HepG2 (cell line): Measurements from ENCODE around the gene PDE3A. TPM values are rescaled to one million over a fixed set of nuclear protein-coding genes. Genes with fewer than 3 reads are reported as not detected.

ENCODE experiments used
- ATAC-seq: fragments of 200-7000 bp; cut with Tn5 transposase; 3 replicates; pipeline ENCODE4 v1.9.1; 2020; ENCODE audit warnings: mild to moderate bottlenecking, moderate library complexity
- BruUV-seq: library from RNA; stranded (reverse); fragments of 400-500 nt; replicated peaks from 2 replicates; lab custom pipeline; 2021; lab: Mats Ljungman, UMichigan
- CTCF ChIA-PET: fragments of 300-600 bp; formaldehyde crosslinking; extraction: SDS; loops from one replicate; lab custom pipeline; 2021; ENCODE audit warnings: low total read pairs, inconsistent platforms, low intra/inter-chr PET ratio; lab: Yijun Ruan, JAX
- POLR2A ChIA-PET: fragments of 350-600 bp; sonication (Branson Sonifier 250); formaldehyde crosslinking; loops from one replicate; lab custom pipeline; 2020; ENCODE audit warnings: antibody characterized with exemption, inconsistent platforms; lab: Yijun Ruan, JAX
- DNase-seq: peaks from one replicate; pipeline ENCODE4 v3.0.0-alpha.2; 2015; ENCODE audit warnings: low spot score
- FAIRE-seq: peaks from 3 replicates; lab custom pipeline; 2011; peaks lifted over from hg19 to GRCh38; lab: Jason Lieb, UNC
- H2AFZ ChIP-seq: one replicate; pipeline ENCODE4 v1.6.1; 2011; ENCODE audit warnings: low read length, inconsistent platforms
- H3K27ac ChIP-seq: fragments of 300-600 bp; 3 replicates; pipeline ENCODE4 v1.8.0; 2011; ENCODE audit warnings: mixed run types, mild to moderate bottlenecking, mixed read lengths, low read length, inconsistent platforms; ENCODE audit not compliant: insufficient read depth; ENCODE audit errors: extremely low read length
- H3K27me3 ChIP-seq, 2 experiments: fragments of 200-600 bp in 1 of 2; 2 replicates in 1 of 2; 3 replicates in 1 of 2; pipeline versions ENCODE4 v1.6.0 to v1.8.0; 2011; ENCODE audit warnings: low read length in 2 of 2, mild to moderate bottlenecking in 2 of 2, moderate library complexity in 2 of 2, inconsistent platforms in 1 of 2; ENCODE audit not compliant: insufficient read depth in 2 of 2, control insufficient read depth in 1 of 2
- H3K36me3 ChIP-seq, 2 experiments: fragments of 200-600 bp in 1 of 2; replicated peaks in 1 of 2; 2 replicates in 1 of 2; 3 replicates in 1 of 2; pipeline versions ENCODE4 v1.5.1 to v1.8.0; 2011; ENCODE audit warnings: low read length in 2 of 2, inconsistent platforms in 1 of 2; ENCODE audit not compliant: insufficient read depth in 2 of 2, control insufficient read depth in 1 of 2
- H3K4me1 ChIP-seq: 2 replicates; pipeline ENCODE4 v1.5.1; 2012; ENCODE audit warnings: low read length, inconsistent platforms; ENCODE audit not compliant: insufficient read depth
- H3K4me2 ChIP-seq: 2 replicates; pipeline ENCODE4 v1.6.0; 2011; ENCODE audit warnings: low read depth, low read length, inconsistent platforms
- H3K4me3 ChIP-seq, 3 experiments: fragments of 200-600 bp in 1 of 3; sonication (generic), shearing (Covaris generic) in 1 of 3; replicated peaks in 1 of 3; 2 replicates each; pipeline ENCODE4 v1.5.1; 2011 to 2016; ENCODE audit warnings: low read length in 3 of 3, inconsistent platforms in 2 of 3, low read depth in 2 of 3, mild to moderate bottlenecking in 2 of 3, control low read depth in 1 of 3, mixed read lengths in 1 of 3; ENCODE audit not compliant: insufficient read depth in 1 of 3
- H3K79me2 ChIP-seq: one replicate; pipeline ENCODE4 v1.6.1; 2011; ENCODE audit warnings: low read length, inconsistent platforms; ENCODE audit not compliant: insufficient read depth
- H3K9ac ChIP-seq: 2 replicates; pipeline ENCODE4 v1.6.0; 2011; ENCODE audit warnings: mild to moderate bottlenecking, low read depth, low read length, inconsistent platforms; ENCODE audit not compliant: insufficient read depth
- H3K9me3 ChIP-seq: 2 replicates; pipeline ENCODE4 v1.5.1; 2012; ENCODE audit warnings: mild to moderate bottlenecking, low read length
- H4K20me1 ChIP-seq: 2 replicates; pipeline ENCODE4 v1.6.0; 2011; ENCODE audit warnings: inconsistent platforms, mild to moderate bottlenecking, low read length, moderate library complexity; ENCODE audit not compliant: insufficient read depth
- NONO ChIP-seq, 2 experiments: fragments of 450-650 bp in 1 of 2; sonication (generic) in 1 of 2; formaldehyde crosslinking in 1 of 2; IDR thresholded peaks in 1 of 2; conservative IDR thresholded peaks in 1 of 2; 2 replicates each; pipeline versions ENCODE4 v1.6.1 to v1.8.0; 2017 to 2022; ENCODE audit warnings: mild to moderate bottlenecking in 1 of 2, missing genetic modification reagents in 1 of 2, moderate library complexity in 1 of 2
- NR2F1 ChIP-seq, 2 experiments: fragments of 450-650 bp in 1 of 2; formaldehyde crosslinking in 1 of 2; IDR thresholded peaks; 2 replicates each; pipeline versions ENCODE4 v1.5.0 to v1.6.1; 2016 to 2020; ENCODE audit warnings: mild to moderate bottlenecking in 1 of 2, missing compliant biosample characterization in 1 of 2, missing genetic modification reagents in 1 of 2, moderate library complexity in 1 of 2
- ZBTB20 ChIP-seq: sonication (generic); formaldehyde crosslinking; IDR thresholded peaks from 2 replicates; pipeline ENCODE4 v1.8.1; 2023; ENCODE audit warnings: missing genetic modification reagents, low read depth, mild to moderate bottlenecking, borderline replicate concordance
- ZKSCAN8 ChIP-seq: IDR thresholded peaks from 2 replicates; pipeline ENCODE4 v1.6.1; 2016; ENCODE audit warnings: borderline replicate concordance, missing genetic modification reagents, missing compliant biosample characterization
- ZNF670 ChIP-seq: sonication (generic); formaldehyde crosslinking; IDR thresholded peaks from 2 replicates; pipeline ENCODE4 v1.8.0; 2022; ENCODE audit warnings: mild to moderate bottlenecking, missing genetic modification reagents, borderline replicate concordance
- WGBS: methylation state at CpG from one replicate; pipeline ENCODE4 v1.1.6; 2017; ENCODE audit warnings: low lambda C conversion rate; 5-methylcytosine and 5-hydroxymethylcytosine counted together
- in situ Hi-C: cut with HindIII; loops from 2 replicates; pipeline ENCODE4 v1.10.0; 2017; ENCODE audit warnings: low pct_unique_long_range_greater_than_20kb; ENCODE audit not compliant: extremely low pct_ligation_motif_present
- intact Hi-C: fragments of 100-400 bp; cut with micrococcal nuclease; formaldehyde crosslinking; loops from one replicate; pipeline ENCODE4 v1.10.0; 2022; ENCODE audit not compliant: unreplicated experiment
- polyA plus RNA-seq, 8 experiments: library from polyadenylated mRNA; depleted of rRNA in 3 of 8; stranded (reverse) in 7 of 8; unstranded in 1 of 8; fragments of >200 nt; fragmentation: Illumina TruSeq in 4 of 8; extraction: Trizol in 4 of 8; gene quantifications; 2 replicates each; pipeline versions ENCODE4 v1.2.1 to v1.2.3, GENCODE V29; 2011 to 2016; ENCODE audit warnings: low read depth in 4 of 8, missing spikeins in 1 of 8, mixed read lengths in 1 of 8; ENCODE audit not compliant: insufficient read depth in 1 of 8
- total RNA-seq, 5 experiments: library from RNA; depleted of rRNA; stranded (reverse); fragments of >200 nt; fragmentation: Illumina TruSeq; extraction: Trizol; gene quantifications; 2 replicates each; pipeline ENCODE4 v1.2.3, GENCODE V29; 2016; ENCODE audit warnings: low read depth in 1 of 5
- TF ChIP-seq, protein P1 (sequence below): sonication (generic); formaldehyde crosslinking; IDR thresholded peaks from 2 replicates; pipeline ENCODE4 v1.4.0; 2020; ENCODE audit warnings: missing genetic modification reagents
- TF ChIP-seq, protein P2 (sequence below): IDR thresholded peaks from 2 replicates; pipeline ENCODE4 v1.6.1; 2016; ENCODE audit warnings: low read depth, missing genetic modification reagents, missing compliant biosample characterization
- TF ChIP-seq, protein P3 (sequence below): sonication (generic); formaldehyde crosslinking; IDR thresholded peaks from 2 replicates; pipeline ENCODE4 v1.9.0; 2022; ENCODE audit warnings: low read depth, missing genetic modification reagents

Gene PDE3A
- total and polyA plus RNA-seq, 2 of the 13 experiments (the other 11 are each of a cell fraction or from before 2014, with no cell fraction given), result 0.77 to 1.5 TPM

DNA sequence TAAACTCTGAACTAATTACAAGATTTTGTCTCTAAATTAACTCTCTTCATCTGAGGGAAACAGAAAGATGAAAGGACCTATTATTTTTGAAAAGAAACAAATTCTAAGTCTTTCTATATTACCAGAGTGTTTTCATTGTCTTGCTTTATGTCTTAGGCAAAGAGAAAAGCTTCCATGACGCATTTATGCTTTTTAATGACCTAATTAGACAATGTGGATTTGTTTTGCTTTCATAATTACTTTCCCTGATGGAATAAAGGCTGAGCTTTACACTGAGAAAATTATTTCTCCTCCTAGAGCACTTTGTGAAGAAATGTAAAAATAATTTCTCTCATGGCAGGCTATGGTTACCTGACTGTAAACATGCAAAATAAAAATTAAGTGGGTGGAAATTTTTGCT, 188.8 kb downstream of the PDE3A start:
- WGBS, result 3% methylated on average over 1 of the region's 1 CpG
- ChIA-PET CTCF (no interaction called here), POLR2A (no interaction called here)
- Histone ChIP-seq H3K4me3 (no peak overlapping the region), H3K27ac (no peak overlapping the region), H3K4me1 (no peaks in the 10 kb centered on the region), H2AFZ (no peak overlapping the region), H3K79me2 (no peaks in the 10 kb centered on the region), H3K36me3 (no peaks in the 10 kb centered on the region), H3K4me2 (no peak overlapping the region), H3K9ac (no peak overlapping the region), H3K9me3 (no peaks in the 10 kb centered on the region), H4K20me1 (no peaks in the 10 kb centered on the region), H3K27me3 (no peaks in the 10 kb centered on the region)
- intact Hi-C loops (no loop called here), in situ Hi-C loops (no loop called here)
- no peak for FAIRE-seq
- TF ChIP-seq, protein P1, sequence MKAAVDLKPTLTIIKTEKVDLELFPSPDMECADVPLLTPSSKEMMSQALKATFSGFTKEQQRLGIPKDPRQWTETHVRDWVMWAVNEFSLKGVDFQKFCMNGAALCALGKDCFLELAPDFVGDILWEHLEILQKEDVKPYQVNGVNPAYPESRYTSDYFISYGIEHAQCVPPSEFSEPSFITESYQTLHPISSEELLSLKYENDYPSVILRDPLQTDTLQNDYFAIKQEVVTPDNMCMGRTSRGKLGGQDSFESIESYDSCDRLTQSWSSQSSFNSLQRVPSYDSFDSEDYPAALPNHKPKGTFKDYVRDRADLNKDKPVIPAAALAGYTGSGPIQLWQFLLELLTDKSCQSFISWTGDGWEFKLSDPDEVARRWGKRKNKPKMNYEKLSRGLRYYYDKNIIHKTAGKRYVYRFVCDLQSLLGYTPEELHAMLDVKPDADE (CRISPR knock-in tag), result no peak
- no peak for ATAC-seq
- no peak for DNase-seq
- no TSS peak for BruUV-seq

DNA sequence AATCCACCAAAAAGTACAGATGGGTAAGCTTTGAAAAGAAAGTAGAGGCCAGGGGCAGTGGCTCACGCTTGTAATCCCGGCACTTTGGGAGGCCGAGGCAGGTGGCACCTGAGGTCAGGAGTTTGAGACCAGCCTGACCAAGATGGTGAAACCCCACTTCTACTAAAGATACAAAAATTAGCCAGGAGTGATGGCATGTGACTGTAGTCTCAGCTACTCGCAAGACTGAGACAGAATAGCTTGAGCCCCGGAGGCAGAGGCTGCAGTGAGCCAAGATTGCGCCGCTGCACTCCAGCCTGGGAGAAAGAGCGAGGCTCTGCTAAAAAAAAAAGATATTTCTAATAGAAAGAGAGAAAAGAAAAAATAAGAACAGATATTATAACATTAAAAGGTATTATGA, 192.6 kb downstream of the PDE3A start:
- Histone ChIP-seq H3K27me3 (no peaks in the 10 kb centered on the region), H2AFZ (no peak overlapping the region), H4K20me1 (no peaks in the 10 kb centered on the region), H3K4me3 (no peak overlapping the region), H3K36me3 (no peaks in the 10 kb centered on the region), H3K9me3 (no peaks in the 10 kb centered on the region), H3K27ac (no peak overlapping the region), H3K9ac (no peak overlapping the region), H3K4me2 (no peak overlapping the region), H3K79me2 (no peaks in the 10 kb centered on the region), H3K4me1 (no peaks in the 10 kb centered on the region)
- intact Hi-C loops (no loop called here), in situ Hi-C loops (no loop called here)
- no TSS peak for BruUV-seq
- 31% methylated on average over 8 of the region's 8 CpGs for WGBS
- ATAC-seq (no peak), DNase-seq (no peak), FAIRE-seq (no peak)
- ChIA-PET CTCF (no interaction called here), POLR2A (no interaction called here)
- no peak for TF ChIP-seq ZKSCAN8
- no peak for TF ChIP-seq NR2F1 (CRISPR knock-in tag; IDR thresholded peaks at IDR 0.05)
- TF ChIP-seq ZNF670, result no peak
- TF ChIP-seq, protein P2, sequence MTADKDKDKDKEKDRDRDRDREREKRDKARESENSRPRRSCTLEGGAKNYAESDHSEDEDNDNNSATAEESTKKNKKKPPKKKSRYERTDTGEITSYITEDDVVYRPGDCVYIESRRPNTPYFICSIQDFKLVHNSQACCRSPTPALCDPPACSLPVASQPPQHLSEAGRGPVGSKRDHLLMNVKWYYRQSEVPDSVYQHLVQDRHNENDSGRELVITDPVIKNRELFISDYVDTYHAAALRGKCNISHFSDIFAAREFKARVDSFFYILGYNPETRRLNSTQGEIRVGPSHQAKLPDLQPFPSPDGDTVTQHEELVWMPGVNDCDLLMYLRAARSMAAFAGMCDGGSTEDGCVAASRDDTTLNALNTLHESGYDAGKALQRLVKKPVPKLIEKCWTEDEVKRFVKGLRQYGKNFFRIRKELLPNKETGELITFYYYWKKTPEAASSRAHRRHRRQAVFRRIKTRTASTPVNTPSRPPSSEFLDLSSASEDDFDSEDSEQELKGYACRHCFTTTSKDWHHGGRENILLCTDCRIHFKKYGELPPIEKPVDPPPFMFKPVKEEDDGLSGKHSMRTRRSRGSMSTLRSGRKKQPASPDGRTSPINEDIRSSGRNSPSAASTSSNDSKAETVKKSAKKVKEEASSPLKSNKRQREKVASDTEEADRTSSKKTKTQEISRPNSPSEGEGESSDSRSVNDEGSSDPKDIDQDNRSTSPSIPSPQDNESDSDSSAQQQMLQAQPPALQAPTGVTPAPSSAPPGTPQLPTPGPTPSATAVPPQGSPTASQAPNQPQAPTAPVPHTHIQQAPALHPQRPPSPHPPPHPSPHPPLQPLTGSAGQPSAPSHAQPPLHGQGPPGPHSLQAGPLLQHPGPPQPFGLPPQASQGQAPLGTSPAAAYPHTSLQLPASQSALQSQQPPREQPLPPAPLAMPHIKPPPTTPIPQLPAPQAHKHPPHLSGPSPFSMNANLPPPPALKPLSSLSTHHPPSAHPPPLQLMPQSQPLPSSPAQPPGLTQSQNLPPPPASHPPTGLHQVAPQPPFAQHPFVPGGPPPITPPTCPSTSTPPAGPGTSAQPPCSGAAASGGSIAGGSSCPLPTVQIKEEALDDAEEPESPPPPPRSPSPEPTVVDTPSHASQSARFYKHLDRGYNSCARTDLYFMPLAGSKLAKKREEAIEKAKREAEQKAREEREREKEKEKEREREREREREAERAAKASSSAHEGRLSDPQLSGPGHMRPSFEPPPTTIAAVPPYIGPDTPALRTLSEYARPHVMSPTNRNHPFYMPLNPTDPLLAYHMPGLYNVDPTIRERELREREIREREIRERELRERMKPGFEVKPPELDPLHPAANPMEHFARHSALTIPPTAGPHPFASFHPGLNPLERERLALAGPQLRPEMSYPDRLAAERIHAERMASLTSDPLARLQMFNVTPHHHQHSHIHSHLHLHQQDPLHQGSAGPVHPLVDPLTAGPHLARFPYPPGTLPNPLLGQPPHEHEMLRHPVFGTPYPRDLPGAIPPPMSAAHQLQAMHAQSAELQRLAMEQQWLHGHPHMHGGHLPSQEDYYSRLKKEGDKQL (CRISPR knock-in tag), result no peak
- no peak for TF ChIP-seq NONO (IDR thresholded peaks at IDR 0.05)
- TF ChIP-seq NONO (CRISPR knock-in tag; conservative IDR thresholded peaks at IDR 0.05), result no peak
- TF ChIP-seq, protein P3, sequence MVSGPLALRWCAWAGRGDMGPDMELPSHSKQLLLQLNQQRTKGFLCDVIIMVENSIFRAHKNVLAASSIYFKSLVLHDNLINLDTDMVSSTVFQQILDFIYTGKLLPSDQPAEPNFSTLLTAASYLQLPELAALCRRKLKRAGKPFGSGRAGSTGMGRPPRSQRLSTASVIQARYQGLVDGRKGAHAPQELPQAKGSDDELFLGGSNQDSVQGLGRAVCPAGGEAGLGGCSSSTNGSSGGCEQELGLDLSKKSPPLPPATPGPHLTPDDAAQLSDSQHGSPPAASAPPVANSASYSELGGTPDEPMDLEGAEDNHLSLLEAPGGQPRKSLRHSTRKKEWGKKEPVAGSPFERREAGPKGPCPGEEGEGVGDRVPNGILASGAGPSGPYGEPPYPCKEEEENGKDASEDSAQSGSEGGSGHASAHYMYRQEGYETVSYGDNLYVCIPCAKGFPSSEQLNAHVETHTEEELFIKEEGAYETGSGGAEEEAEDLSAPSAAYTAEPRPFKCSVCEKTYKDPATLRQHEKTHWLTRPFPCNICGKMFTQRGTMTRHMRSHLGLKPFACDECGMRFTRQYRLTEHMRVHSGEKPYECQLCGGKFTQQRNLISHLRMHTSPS (CRISPR knock-in tag), result no peak
- no peak for TF ChIP-seq ZBTB20 (CRISPR knock-in tag)
